B cell (primary cell): ENCODE measurements around the gene ANKS4B. TPM values are rescaled to one million over a fixed set of nuclear protein-coding genes. Genes with fewer than 3 reads are reported as not detected.

Experiments used
- ATAC-seq: fragments of 200-7000 bp; cut with Tn5 transposase; one replicate; pipeline ENCODE4 v1.10.0; 2021; ENCODE audit warnings: low read depth, mild to moderate bottlenecking, moderate number of reproducible peaks, moderate library complexity
- CTCF ChIA-PET: fragments of 350-600 bp; sonication (Branson Sonifier 250); formaldehyde crosslinking; loops from one replicate; lab custom pipeline; 2021; ENCODE audit warnings: antibody characterized with exemption, inconsistent platforms; lab: Charles Lee
- POLR2A ChIA-PET: fragments of 350-600 bp; sonication (Branson Sonifier 250); formaldehyde crosslinking; loops from one replicate; lab custom pipeline; 2021; ENCODE audit warnings: antibody characterized with exemption; lab: Charles Lee
- DNase-seq: peaks from one replicate; pipeline ENCODE4 v3.0.0; 2013
- H2AFZ ChIP-seq: 2 replicates; pipeline ENCODE4 v1.6.1; 2012; ENCODE audit warnings: mild to moderate bottlenecking, low read depth, low read length; ENCODE audit not compliant: insufficient read depth, poor library complexity, severe bottlenecking
- H3K27ac ChIP-seq, 2 donors: 1 replicate in 1 of 2; 2 replicates in 1 of 2; pipeline ENCODE4 v1.5.1; 2012 to 2013; ENCODE audit warnings: low read length in 2 of 2, mild to moderate bottlenecking in 2 of 2, moderate library complexity in 1 of 2
- H3K27me3 ChIP-seq, 4 experiments: fragments of 200-600 bp in 1 of 4; sonication (generic) in 1 of 4; replicated peaks in 1 of 4; 1 replicate in 2 of 4; 2 replicates in 2 of 4; pipeline versions ENCODE4 v1.6.1 to v1.7.0; 2013 to 2016; ENCODE audit warnings: low read length in 3 of 4, mild to moderate bottlenecking in 2 of 4, mixed read lengths in 1 of 4, moderate library complexity in 1 of 4; ENCODE audit not compliant: insufficient read depth in 4 of 4, control insufficient read depth in 3 of 4; ENCODE audit errors: control extremely low read depth in 1 of 4
- H3K36me3 ChIP-seq, 2 experiments: replicated peaks in 1 of 2; 1 replicate in 1 of 2; 2 replicates in 1 of 2; pipeline versions ENCODE4 v1.6.1 to v1.7.1; 2013; ENCODE audit warnings: low read length in 1 of 2; ENCODE audit not compliant: insufficient read depth in 2 of 2, control insufficient read depth in 1 of 2; ENCODE audit errors: control extremely low read depth in 1 of 2, extremely low read depth in 1 of 2
- H3K4me1 ChIP-seq, 2 donors: fragments of 200-600 bp in 1 of 2; sonication (generic) in 1 of 2; 1 replicate in 1 of 2; 2 replicates in 1 of 2; pipeline versions ENCODE4 v1.5.1 to v1.6.1; 2013 to 2017; ENCODE audit warnings: low read length in 2 of 2; ENCODE audit not compliant: control insufficient read depth in 2 of 2, insufficient read depth in 2 of 2
- H3K4me2 ChIP-seq: replicated peaks from 2 replicates; pipeline ENCODE3; 2012; ENCODE audit warnings: mild to moderate bottlenecking, low read depth, low read length; ENCODE audit not compliant: poor library complexity, severe bottlenecking
- H3K4me3 ChIP-seq, 5 experiments: fragments of 200-600 bp in 1 of 5; sonication (generic) in 1 of 5; 1 replicate in 3 of 5; 2 replicates in 2 of 5; pipeline versions ENCODE4 v1.5.1 to v1.7.0; 2011 to 2016; ENCODE audit warnings: low read length in 4 of 5, mild to moderate bottlenecking in 4 of 5, low read depth in 2 of 5, control low read depth in 1 of 5, moderate library complexity in 1 of 5; ENCODE audit not compliant: insufficient read depth in 1 of 5; ENCODE audit errors: control extremely low read depth in 1 of 5, extremely low read depth in 1 of 5
- H3K79me2 ChIP-seq: fragments of 200-600 bp; sonication (generic); one replicate; pipeline ENCODE4 v1.6.0; 2016; ENCODE audit warnings: low read length; ENCODE audit not compliant: control insufficient read depth, insufficient read depth
- H3K9ac ChIP-seq: fragments of 200-600 bp; sonication (generic); 2 replicates; pipeline ENCODE4 v1.6.1; 2017; ENCODE audit warnings: mild to moderate bottlenecking, low read length, moderate library complexity
- H3K9me3 ChIP-seq, 3 donors: one replicate each; pipeline versions ENCODE4 v1.6.1 to v1.7.1; 2013; ENCODE audit warnings: low read length in 2 of 3; ENCODE audit not compliant: control insufficient read depth in 2 of 3, insufficient read depth in 1 of 3; ENCODE audit errors: control extremely low read depth in 1 of 3
- H4K20me1 ChIP-seq: 2 replicates; pipeline ENCODE4 v1.6.0; 2012; ENCODE audit warnings: mild to moderate bottlenecking, low read length; ENCODE audit not compliant: insufficient read depth, control insufficient read depth, poor library complexity, severe bottlenecking
- H3K27ac Mint-ChIP-seq: one replicate; pipeline ENCODE4 v1.8.0; 2021; ENCODE audit warnings: mixed read lengths
- H3K27me3 Mint-ChIP-seq: one replicate; pipeline ENCODE4 v1.8.0; 2021; ENCODE audit warnings: mixed read lengths
- H3K4me1 Mint-ChIP-seq: one replicate; pipeline ENCODE4 v1.8.0; 2021; ENCODE audit warnings: mixed read lengths
- H3K4me3 Mint-ChIP-seq: one replicate; pipeline ENCODE4 v1.8.0; 2021; ENCODE audit warnings: mixed read lengths
- H3K9me3 Mint-ChIP-seq: one replicate; pipeline ENCODE4 v1.8.0; 2022; ENCODE audit warnings: mixed read lengths; ENCODE audit not compliant: insufficient read depth
- CTCF ChIP-seq: fragments of 200-600 bp; IDR thresholded peaks from one replicate; pipeline ENCODE4 v1.8.0; 2022; ENCODE audit warnings: antibody characterized with exemption, mild to moderate bottlenecking
- EZH2 ChIP-seq: IDR thresholded peaks from 2 replicates; pipeline ENCODE4 v1.6.1; 2012; ENCODE audit warnings: borderline replicate concordance, low read depth, mild to moderate bottlenecking, moderate library complexity, low read length; ENCODE audit not compliant: insufficient read depth, poor library complexity, severe bottlenecking
- WGBS: methylation state at CpG from one replicate; pipeline ENCODE4 v1.1.5; 2013; ENCODE audit warnings: missing lambda C conversion rate; ENCODE audit not compliant: insufficient coverage; 5-methylcytosine and 5-hydroxymethylcytosine counted together
- intact Hi-C: fragments of 100-400 bp; cut with micrococcal nuclease; formaldehyde crosslinking; loops from one replicate; pipeline ENCODE4 v1.10.0; 2022
- polyA plus RNA-seq: library from polyadenylated mRNA; depleted of rRNA; stranded (reverse); fragments of >200 nt; gene quantifications from 2 replicates; pipeline ENCODE4 v1.2.3, GENCODE V29; 2012
- total RNA-seq, 2 donors: library from RNA; stranded (reverse); fragments of 120-200 nt in 1 of 2; gene quantifications; 1 replicate in 1 of 2; 2 replicates in 1 of 2; pipeline versions ENCODE4 v1.2.3 to v1.2.4, GENCODE V29; 2013 to 2022

Gene ANKS4B
- total and polyA plus RNA-seq, 2 donors (not counting 1 experiment from before 2014, with no cell fraction given), result not detected

- no peak overlapping the region for H2AFZ ChIP-seq
- Mint-ChIP-seq H3K4me3 (no peak overlapping the region), H3K27me3 (peaks cover 61% of the 10 kb centered on the region), H3K9me3 (no peaks in the 10 kb centered on the region), H3K27ac (no peak overlapping the region), H3K4me1 (peaks cover 8% of the 10 kb centered on the region)
- intact Hi-C loops, result no loop called here
- peaks cover 0 to under 1% (median 0%) of the 10 kb centered on the region in 3 donors for H3K9me3 ChIP-seq
- ChIA-PET POLR2A (no interaction called here), CTCF (no interaction called here)
- H3K27me3 ChIP-seq, result peaks cover 0 to 8% (median 4%) of the 10 kb centered on the region in 4 experiments
- H4K20me1 ChIP-seq, result no peaks in the 10 kb centered on the region
- DNase-seq (no peak), ATAC-seq (no peak)
- no peaks in the 10 kb centered on the region for H3K79me2 ChIP-seq
- H3K4me1 ChIP-seq, result no peaks in the 10 kb centered on the region
- H3K36me3 ChIP-seq, result no peaks in the 10 kb centered on the region
- H3K4me3 ChIP-seq, result no peak overlapping the region
- H3K27ac ChIP-seq, result no peak overlapping the region
- no peak overlapping the region for H3K9ac ChIP-seq
- TF ChIP-seq CTCF (no peak), EZH2 (no peak)
- no peak overlapping the region for H3K4me2 ChIP-seq
Measured at GRCh38 chr16:21227866-21228265, 5.6 kb upstream of the ANKS4B start.

GRCh38 chr16:21228361-21228872 is 5.1 kb upstream of the ANKS4B start:
- Mint-ChIP-seq H3K4me1 (peaks cover 6% of the 10 kb centered on the region), H3K4me3 (no peak overlapping the region), H3K9me3 (no peaks in the 10 kb centered on the region), H3K27ac (no peak overlapping the region), H3K27me3 (peaks cover 63% of the 10 kb centered on the region)
- Histone ChIP-seq H3K9ac (no peak overlapping the region), H3K4me2 (no peak overlapping the region), H3K27ac (no peak overlapping the region), H3K27me3 (peaks cover 0 to 9% (median 2%) of the 10 kb centered on the region in 4 experiments), H3K36me3 (no peaks in the 10 kb centered on the region), H3K79me2 (no peaks in the 10 kb centered on the region), H2AFZ (no peak overlapping the region), H3K4me3 (no peak overlapping the region), H3K4me1 (no peaks in the 10 kb centered on the region), H3K9me3 (peaks cover 0 to 2% (median 0%) of the 10 kb centered on the region in 3 donors), H4K20me1 (no peaks in the 10 kb centered on the region)
- intact Hi-C loops, result no loop called here
- CTCF ChIA-PET, result no interaction called here
- DNase-seq (no peak), ATAC-seq (no peak)
- POLR2A ChIA-PET, result no interaction called here
- TF ChIP-seq EZH2 (no peak), CTCF (no peak)
- 92% methylated on average over 2 of the region's 2 CpGs for whole genome bisulfite sequencing
